ENCODE measurements around the gene PHF12. TPM values are rescaled to one million over a fixed set of nuclear protein-coding genes. Genes with fewer than 3 reads are reported as not detected.

PHF12 gene
- total RNA-seq, 1 donor from 2014 or later: 69.3 TPM

DNA sequence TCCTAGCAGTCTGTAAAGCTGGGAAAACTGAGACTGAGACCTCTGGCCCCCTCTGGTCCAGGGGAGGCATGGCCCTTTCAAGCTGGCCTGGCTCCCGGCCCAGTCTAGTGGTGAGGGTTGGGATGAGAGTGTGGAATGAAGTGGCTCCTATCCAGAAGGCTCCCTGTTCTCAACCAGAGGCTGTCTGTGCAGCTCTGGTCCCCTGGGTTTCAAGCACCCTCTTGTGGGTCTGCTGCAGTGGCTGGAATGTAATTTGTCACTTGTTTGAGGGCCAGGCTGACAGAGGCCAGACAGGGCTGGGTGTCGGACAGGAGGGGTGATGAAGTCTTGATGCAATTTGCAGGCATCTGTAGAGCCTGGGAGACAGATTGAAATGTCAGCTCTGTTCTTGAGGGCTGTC, 22.1 kb upstream of the PHF12 start:
- Mint-ChIP-seq H3K27me3 (ENCODE audit: low read depth) (peaks cover 55% of the 10 kb centered on the region), H3K9me3 (no peaks in the 10 kb centered on the region)
- TF ChIP-seq, protein P1, sequence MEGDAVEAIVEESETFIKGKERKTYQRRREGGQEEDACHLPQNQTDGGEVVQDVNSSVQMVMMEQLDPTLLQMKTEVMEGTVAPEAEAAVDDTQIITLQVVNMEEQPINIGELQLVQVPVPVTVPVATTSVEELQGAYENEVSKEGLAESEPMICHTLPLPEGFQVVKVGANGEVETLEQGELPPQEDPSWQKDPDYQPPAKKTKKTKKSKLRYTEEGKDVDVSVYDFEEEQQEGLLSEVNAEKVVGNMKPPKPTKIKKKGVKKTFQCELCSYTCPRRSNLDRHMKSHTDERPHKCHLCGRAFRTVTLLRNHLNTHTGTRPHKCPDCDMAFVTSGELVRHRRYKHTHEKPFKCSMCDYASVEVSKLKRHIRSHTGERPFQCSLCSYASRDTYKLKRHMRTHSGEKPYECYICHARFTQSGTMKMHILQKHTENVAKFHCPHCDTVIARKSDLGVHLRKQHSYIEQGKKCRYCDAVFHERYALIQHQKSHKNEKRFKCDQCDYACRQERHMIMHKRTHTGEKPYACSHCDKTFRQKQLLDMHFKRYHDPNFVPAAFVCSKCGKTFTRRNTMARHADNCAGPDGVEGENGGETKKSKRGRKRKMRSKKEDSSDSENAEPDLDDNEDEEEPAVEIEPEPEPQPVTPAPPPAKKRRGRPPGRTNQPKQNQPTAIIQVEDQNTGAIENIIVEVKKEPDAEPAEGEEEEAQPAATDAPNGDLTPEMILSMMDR (IDR thresholded peaks at IDR 0.05; ENCODE audit: unreplicated experiment): no peak

DNA sequence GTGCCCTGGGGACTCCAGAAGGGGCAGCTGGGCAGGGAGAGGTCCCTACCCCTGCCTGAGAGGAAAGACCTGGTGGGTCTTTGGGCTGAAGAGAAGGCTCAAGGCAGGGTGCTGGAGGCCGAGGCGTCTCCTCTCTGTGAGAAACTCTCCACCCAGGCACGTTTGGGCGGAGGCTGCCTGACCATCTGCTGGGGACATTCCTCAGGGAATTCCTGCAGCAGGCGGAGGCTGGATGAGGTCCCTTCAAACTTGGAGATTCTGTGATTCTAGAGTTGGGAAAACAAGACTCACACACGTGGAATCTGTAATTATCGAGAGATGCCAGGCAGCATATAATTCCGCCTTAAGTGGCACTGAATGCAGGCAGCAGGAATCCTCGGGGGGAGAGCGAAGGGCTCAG, 21.1 kb upstream of the PHF12 start:
- TF ChIP-seq, protein P1 (IDR thresholded peaks at IDR 0.05; ENCODE audit: unreplicated experiment): no peak
- peaks cover 47% of the 10 kb centered on the region for H3K27me3 Mint-ChIP-seq (ENCODE audit: low read depth)
- no peaks in the 10 kb centered on the region for H3K9me3 Mint-ChIP-seq
- H3K4me3 Mint-ChIP-seq: no peak overlapping the region
- DNase-seq (ENCODE audit: low spot score in 2 of 2, unreplicated experiment in 2 of 2): no peak
- H3K27ac Mint-ChIP-seq: no peak overlapping the region
- no peaks in the 10 kb centered on the region for H3K36me3 Mint-ChIP-seq
- peaks cover 33% of the 10 kb centered on the region for H3K4me1 Mint-ChIP-seq

More for the DNA sequence above, 22.1 kb upstream of the PHF12 start:
- Mint-ChIP-seq H3K4me1 (peaks cover 25% of the 10 kb centered on the region), H3K4me3 (no peak overlapping the region), H3K36me3 (no peaks in the 10 kb centered on the region), H3K27ac (no peak overlapping the region)
- no peak for DNase-seq (ENCODE audit: low spot score in 2 of 2, unreplicated experiment in 2 of 2)

GRCh38 chr17:28970879-28971278, 19.6 kb upstream of the PHF12 start:
- DNase-seq (ENCODE audit: low spot score in 2 of 2, unreplicated experiment in 2 of 2): no peak
- Mint-ChIP-seq H3K27ac (no peak overlapping the region), H3K36me3 (no peaks in the 10 kb centered on the region), H3K4me1 (peaks cover 37% of the 10 kb centered on the region), H3K4me3 (no peak overlapping the region), H3K27me3 (ENCODE audit: low read depth) (peaks cover 37% of the 10 kb centered on the region), H3K9me3 (no peaks in the 10 kb centered on the region)
- TF ChIP-seq, protein P1 (IDR thresholded peaks at IDR 0.05; ENCODE audit: unreplicated experiment): no peak

GRCh38 chr17:28969706-28970393, 18.5 kb upstream of the PHF12 start:
- TF ChIP-seq, protein P1 (IDR thresholded peaks at IDR 0.05; ENCODE audit: unreplicated experiment): no peak
- Mint-ChIP-seq H3K27me3 (ENCODE audit: low read depth) (peaks cover 41% of the 10 kb centered on the region), H3K36me3 (no peaks in the 10 kb centered on the region), H3K4me1 (peaks cover 37% of the 10 kb centered on the region), H3K9me3 (no peaks in the 10 kb centered on the region), H3K27ac (no peak overlapping the region), H3K4me3 (no peak overlapping the region)
- no peak for DNase-seq (ENCODE audit: low spot score in 2 of 2, unreplicated experiment in 2 of 2)

- Mint-ChIP-seq H3K4me3 (no peak overlapping the region), H3K27me3 (ENCODE audit: low read depth) (peaks cover 42% of the 10 kb centered on the region), H3K27ac (no peak overlapping the region), H3K36me3 (no peaks in the 10 kb centered on the region), H3K4me1 (peaks cover 33% of the 10 kb centered on the region), H3K9me3 (no peaks in the 10 kb centered on the region)
- DNase-seq (ENCODE audit: low spot score in 2 of 2, unreplicated experiment in 2 of 2): no peak
- TF ChIP-seq, protein P1 (IDR thresholded peaks at IDR 0.05; ENCODE audit: unreplicated experiment): no peak
These were observed 17.6 kb upstream of the PHF12 start for GRCh38 chr17:28968914-28969295.

Data from mesothelial cell of epicardium (in vitro differentiated cells).